HL-60/S4 treated with phorbol 12-myristate 13-acetate at 8.2 ng/mL for 4 days and 3 days (cell line): ENCODE results near the gene ETS1.

Experiments
- in situ Hi-C: fragments of 300-500 bp; cut with MboI; formaldehyde crosslinking; loops from 2 replicates; pipeline ENCODE4 v1.15.0; 2022; ENCODE audit warnings: low sequenced_read_pairs

ETS1 gene

GRCh38 chr11:128417607-128418324 is 169.6 kb downstream of the ETS1 start:
- in situ Hi-C loops, result no loop called here

GRCh38 chr11:128416976-128417375 is 170.4 kb downstream of the ETS1 start:
- in situ Hi-C loops, result no loop called here

- in situ Hi-C loops, result no loop called here
Measured at GRCh38 chr11:128415539-128415938, 171.8 kb downstream of the ETS1 start.

GRCh38 chr11:128412847-128413791 is 174.2 kb downstream of the ETS1 start:
- in situ Hi-C loops, result no loop called here

GRCh38 chr11:128411812-128412211 is 175.5 kb downstream of the ETS1 start:
- in situ Hi-C loops, result no loop called here

GRCh38 chr11:128411150-128411549 is 176.2 kb downstream of the ETS1 start:
- in situ Hi-C loops, result no loop called here

GRCh38 chr11:128409476-128409875 is 177.9 kb downstream of the ETS1 start:
- in situ Hi-C loops, result no loop called here
